RWPE2 (cell line): ENCODE data around the gene CERK.

Source experiments
- ATAC-seq: fragments of 200-7000 bp; cut with Tn5 transposase; 3 replicates; pipeline ENCODE4 v1.9.1; 2021; ENCODE audit warnings: low read depth
- DNase-seq: peaks from one replicate; pipeline ENCODE4 v3.0.0-alpha.2; 2020; ENCODE audit warnings: low spot score
- H3K27ac ChIP-seq: fragments of 450-650 bp; 2 replicates; pipeline ENCODE4 v1.5.1; 2017; ENCODE audit warnings: mild to moderate bottlenecking; ENCODE audit not compliant: poor library complexity, severe bottlenecking
- H3K27me3 ChIP-seq: fragments of 250-450 bp; sonication (Bioruptor Pico); 2 replicates; pipeline ENCODE4 v1.5.1; 2021; ENCODE audit warnings: mild to moderate bottlenecking, moderate library complexity; ENCODE audit not compliant: insufficient read depth, poor library complexity, severe bottlenecking
- H3K36me3 ChIP-seq: fragments of 250-450 bp; sonication (Bioruptor Pico); 2 replicates; pipeline ENCODE4 v1.5.1; 2020; ENCODE audit warnings: low read depth, mild to moderate bottlenecking, moderate library complexity
- H3K4me1 ChIP-seq: fragments of 250-450 bp; sonication (Bioruptor Pico); 2 replicates; pipeline ENCODE4 v1.5.1; 2021; ENCODE audit warnings: mild to moderate bottlenecking, moderate library complexity; ENCODE audit not compliant: insufficient read depth, poor library complexity, severe bottlenecking
- H3K4me3 ChIP-seq: fragments of 250-450 bp; sonication (Bioruptor Pico); 2 replicates; pipeline ENCODE4 v1.5.1; 2021; ENCODE audit warnings: mild to moderate bottlenecking, moderate library complexity; ENCODE audit not compliant: severe bottlenecking
- H3K9me3 ChIP-seq: fragments of 250-450 bp; sonication (Bioruptor Pico); 2 replicates; pipeline ENCODE4 v1.5.1; 2021; ENCODE audit warnings: mild to moderate bottlenecking, moderate library complexity; ENCODE audit not compliant: severe bottlenecking
- TF ChIP-seq, protein P1 (sequence below): fragments of 450-650 bp; IDR thresholded peaks from one replicate; pipeline ENCODE4 v1.5.1; 2017; ENCODE audit warnings: mild to moderate bottlenecking, moderate library complexity; ENCODE audit not compliant: poor library complexity, severe bottlenecking

Gene CERK

DNA sequence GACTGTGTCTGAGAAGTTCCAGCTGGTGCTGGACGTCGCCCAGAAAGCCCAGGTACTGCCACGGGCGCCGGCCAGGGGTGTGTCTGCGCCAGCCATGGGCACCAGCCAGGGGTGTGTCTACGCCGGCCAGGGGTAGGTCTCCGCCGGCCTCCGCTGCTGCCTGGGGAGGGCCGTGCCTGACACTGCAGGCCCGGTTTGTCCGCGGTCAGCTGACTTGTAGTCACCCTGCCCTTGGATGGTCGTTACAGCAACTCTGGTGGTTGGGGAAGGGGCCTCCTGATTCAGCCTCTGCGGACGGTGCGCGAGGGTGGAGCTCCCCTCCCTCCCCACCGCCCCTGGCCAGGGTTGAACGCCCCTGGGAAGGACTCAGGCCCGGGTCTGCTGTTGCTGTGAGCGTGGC, 69.9 kb downstream of the CERK start:
- H3K27ac ChIP-seq, result no peak overlapping the region
- H3K9me3 ChIP-seq, result no peaks in the 10 kb centered on the region
- DNase-seq (no peak), ATAC-seq (no peak)
- H3K36me3 ChIP-seq, result no peaks in the 10 kb centered on the region
- no peaks in the 10 kb centered on the region for H3K4me1 ChIP-seq
- H3K4me3 ChIP-seq, result no peak overlapping the region
- TF ChIP-seq, protein P1, sequence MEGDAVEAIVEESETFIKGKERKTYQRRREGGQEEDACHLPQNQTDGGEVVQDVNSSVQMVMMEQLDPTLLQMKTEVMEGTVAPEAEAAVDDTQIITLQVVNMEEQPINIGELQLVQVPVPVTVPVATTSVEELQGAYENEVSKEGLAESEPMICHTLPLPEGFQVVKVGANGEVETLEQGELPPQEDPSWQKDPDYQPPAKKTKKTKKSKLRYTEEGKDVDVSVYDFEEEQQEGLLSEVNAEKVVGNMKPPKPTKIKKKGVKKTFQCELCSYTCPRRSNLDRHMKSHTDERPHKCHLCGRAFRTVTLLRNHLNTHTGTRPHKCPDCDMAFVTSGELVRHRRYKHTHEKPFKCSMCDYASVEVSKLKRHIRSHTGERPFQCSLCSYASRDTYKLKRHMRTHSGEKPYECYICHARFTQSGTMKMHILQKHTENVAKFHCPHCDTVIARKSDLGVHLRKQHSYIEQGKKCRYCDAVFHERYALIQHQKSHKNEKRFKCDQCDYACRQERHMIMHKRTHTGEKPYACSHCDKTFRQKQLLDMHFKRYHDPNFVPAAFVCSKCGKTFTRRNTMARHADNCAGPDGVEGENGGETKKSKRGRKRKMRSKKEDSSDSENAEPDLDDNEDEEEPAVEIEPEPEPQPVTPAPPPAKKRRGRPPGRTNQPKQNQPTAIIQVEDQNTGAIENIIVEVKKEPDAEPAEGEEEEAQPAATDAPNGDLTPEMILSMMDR, result no peak
- no peaks in the 10 kb centered on the region for H3K27me3 ChIP-seq

DNA sequence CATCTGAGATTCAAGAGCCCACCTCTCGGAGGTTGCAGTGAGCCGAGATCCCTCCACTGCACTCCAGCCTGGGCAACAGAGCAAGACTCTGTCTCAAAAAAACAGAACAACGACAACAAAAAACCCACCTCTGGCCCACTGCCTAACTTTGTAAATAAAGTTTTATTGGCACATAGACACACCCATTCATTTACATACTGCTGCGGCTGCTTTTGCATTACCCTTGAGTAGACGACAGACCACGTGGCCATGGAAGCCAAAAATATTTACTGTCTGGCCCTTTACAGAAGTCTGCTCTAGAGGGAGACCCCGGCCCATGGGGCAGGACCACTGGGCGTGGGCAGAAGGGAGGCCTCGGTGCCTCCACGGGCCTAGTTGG, 70.8 kb downstream of the CERK start:
- Histone ChIP-seq H3K4me1 (no peaks in the 10 kb centered on the region), H3K36me3 (no peaks in the 10 kb centered on the region), H3K27me3 (no peaks in the 10 kb centered on the region), H3K9me3 (no peaks in the 10 kb centered on the region), H3K27ac (no peak overlapping the region), H3K4me3 (no peak overlapping the region)
- ATAC-seq, result no peak
- DNase-seq, result no peak
- TF ChIP-seq, protein P1, result no peak

DNA sequence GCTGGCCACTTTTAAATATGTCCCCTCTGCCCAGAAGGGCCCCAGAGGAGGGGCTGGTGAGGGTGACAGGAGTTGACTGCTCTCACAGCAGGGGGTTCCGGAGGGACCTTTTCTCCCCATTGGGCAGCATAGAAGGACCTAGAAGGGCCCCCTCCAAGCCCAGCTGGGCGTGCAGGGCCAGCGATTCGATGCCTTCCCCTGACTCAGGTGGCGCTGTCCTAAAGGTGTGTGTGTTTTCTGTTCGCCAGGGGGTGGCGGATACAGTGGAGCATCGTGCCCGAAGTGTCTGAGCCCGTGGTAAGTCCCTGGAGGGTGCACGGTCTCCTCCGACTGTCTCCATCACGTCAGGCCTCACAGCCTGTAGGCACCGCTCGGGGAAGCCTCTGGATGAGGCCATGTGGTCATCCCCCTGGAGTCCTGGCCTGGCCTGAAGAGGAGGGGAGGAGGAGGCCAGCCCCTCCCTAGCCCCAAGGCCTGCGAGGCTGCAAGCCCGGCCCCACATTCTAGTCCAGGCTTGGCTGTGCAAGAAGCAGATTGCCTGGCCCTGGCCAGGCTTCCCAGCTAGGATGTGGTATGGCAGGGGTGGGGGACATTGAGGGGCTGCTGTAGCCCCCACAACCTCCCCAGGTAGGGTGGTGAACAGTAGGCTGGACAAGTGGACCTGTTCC, 71.3 kb downstream of the CERK start:
- H3K27me3 ChIP-seq, result no peaks in the 10 kb centered on the region
- H3K36me3 ChIP-seq, result no peaks in the 10 kb centered on the region
- peaks cover 2% of the 10 kb centered on the region for H3K4me1 ChIP-seq
- H3K9me3 ChIP-seq, result no peaks in the 10 kb centered on the region
- no peak overlapping the region for H3K27ac ChIP-seq
- no peak overlapping the region for H3K4me3 ChIP-seq
- DNase-seq (no peak), ATAC-seq (no peak)
- TF ChIP-seq, protein P1, result no peak

DNA sequence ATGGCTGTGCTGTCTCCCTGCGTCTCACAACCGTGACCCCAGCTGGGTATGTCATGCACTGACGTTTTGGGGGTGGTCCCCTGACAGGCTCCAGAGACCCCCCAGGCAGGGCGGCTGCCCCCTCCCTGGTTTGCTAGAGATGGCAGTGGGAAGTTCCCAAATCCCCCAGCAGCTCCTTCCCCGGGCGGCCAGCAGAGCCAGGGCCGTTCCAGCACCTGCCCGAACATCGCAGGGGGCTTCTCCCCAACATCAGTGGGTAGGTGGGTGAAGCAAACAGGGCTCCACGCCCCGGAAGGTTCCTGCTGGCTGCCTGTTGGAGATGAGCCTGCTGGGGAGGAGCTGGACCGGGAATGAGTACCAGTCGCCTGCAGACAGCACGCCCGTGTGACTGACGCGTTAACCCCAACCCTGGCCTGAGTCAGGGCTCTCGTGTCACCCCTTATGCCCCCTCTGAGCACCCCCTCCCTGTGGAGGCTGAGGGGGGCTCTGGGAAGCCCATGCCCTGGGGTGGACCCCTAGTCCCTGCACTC, 72.2 kb downstream of the CERK start:
- Histone ChIP-seq H3K4me1 (peaks cover 11% of the 10 kb centered on the region), H3K4me3 (no peak overlapping the region), H3K27me3 (no peaks in the 10 kb centered on the region), H3K36me3 (no peaks in the 10 kb centered on the region), H3K9me3 (no peaks in the 10 kb centered on the region), H3K27ac (no peak overlapping the region)
- DNase-seq, result no peak
- TF ChIP-seq, protein P1, result no peak
- ATAC-seq, result no peak

DNA sequence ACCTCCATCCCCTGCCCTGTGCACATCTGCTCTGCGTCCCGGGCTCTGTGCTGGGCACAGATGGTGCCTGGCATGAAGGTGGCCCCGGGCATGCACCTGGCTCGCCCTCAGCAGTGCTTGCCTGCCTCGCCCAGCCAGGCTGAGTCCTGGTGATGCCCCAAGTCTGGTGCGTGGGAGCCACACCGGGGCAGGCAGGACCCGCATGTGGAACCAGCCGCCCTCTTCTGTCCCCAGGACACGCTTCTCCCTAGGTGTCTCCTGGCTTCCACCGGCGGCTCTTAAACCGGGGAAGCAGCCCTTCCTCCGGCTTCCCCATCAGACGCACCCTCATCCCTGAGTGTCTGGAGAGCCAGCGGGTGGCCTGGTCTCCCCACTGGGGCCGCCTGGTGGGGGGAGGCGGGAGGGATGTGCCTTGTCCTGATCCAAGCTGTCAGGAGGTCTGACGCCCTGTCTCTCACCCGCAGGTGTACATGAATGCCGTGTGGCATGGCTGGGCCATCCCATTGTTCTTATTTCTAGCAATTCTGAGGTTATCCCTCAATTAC, 72.8 kb downstream of the CERK start:
- no peaks in the 10 kb centered on the region for H3K9me3 ChIP-seq
- peaks cover 16% of the 10 kb centered on the region for H3K4me1 ChIP-seq
- no peak for DNase-seq
- no peak overlapping the region for H3K4me3 ChIP-seq
- no peak overlapping the region for H3K27ac ChIP-seq
- no peak for ATAC-seq
- H3K36me3 ChIP-seq, result no peaks in the 10 kb centered on the region
- TF ChIP-seq, protein P1, result no peak
- H3K27me3 ChIP-seq, result no peaks in the 10 kb centered on the region
